Measurements from ENCODE around the gene MICU2. TPM values are rescaled to one million over a fixed set of nuclear protein-coding genes. Genes with fewer than 3 reads are reported as not detected.

The MICU2 gene
- polyA plus RNA-seq (2013, experiment 1 of 2): 30.4 TPM
- polyA plus RNA-seq (2013, experiment 2 of 2): 33.1 TPM

DNA sequence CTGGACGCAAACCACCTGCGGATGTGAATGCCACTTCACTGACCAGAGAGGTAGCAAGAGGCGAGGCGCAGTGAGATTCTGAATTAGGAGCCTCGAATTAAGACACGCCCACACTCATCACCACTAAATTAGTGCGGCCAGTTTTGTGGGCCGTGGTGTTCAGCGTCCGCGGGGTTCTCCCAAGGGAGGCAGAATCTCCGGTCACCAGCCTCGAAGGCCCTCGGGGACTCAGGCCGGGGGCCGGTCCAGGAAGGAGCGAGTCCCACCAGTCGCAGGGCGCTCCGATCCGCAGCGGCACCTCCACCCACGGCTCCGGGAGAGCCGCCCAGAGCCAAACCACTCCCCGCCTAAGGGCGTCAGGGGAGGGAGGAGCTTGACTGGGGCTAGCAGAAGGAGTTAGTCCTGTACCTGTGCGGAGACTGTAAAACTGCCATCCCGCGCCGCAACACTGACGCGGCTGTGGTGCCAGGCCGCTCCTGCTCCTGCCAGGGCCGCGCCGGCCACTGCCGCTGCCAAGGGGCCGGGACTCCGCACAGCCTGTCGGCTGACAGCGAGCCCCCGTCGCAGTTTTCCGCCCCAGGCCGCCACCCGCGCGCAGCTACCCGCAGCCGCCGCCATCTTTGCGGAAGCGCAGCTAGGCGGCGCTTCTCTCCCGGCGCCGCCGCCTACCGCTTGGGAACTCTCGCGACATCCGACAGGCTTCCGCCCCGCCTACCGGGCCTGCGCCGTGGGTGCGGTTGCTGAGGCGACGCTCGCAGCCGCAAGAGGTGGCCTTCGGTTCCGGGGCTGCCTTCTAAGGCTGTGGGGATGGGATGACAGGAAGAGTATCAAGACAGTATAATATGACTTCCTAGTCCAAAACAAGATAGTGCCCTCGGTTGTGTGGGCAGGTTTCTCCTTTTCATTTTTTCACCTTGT is at the start of gene MICU2:
Gene MICU2 (minus strand): TSS at position 640 of the 918 bp plus-strand sequence. CDS start 22 bp downstream, at position 618.
- Histone ChIP-seq H3K18ac (ENCODE audit: low read depth in 1 of 2, low read length in 2 of 2) (peak within 1 kb of the TSS; percentile 100), H2AK5ac (ENCODE audit: low read length, severe bottlenecking) (peak within 1 kb of the TSS; percentile 92), H3K9me3 (ENCODE audit: control insufficient read depth, low read length) (no peaks in the 10 kb centered on the region), H3K9ac (ENCODE audit: low read length) (peak within 1 kb of the TSS; percentile 98), H3K4ac (ENCODE audit: low read depth in 1 of 2, low read length in 2 of 2) (peak within 1 kb of the TSS; percentile 100), H3K4me1 (ENCODE audit: control insufficient read depth, insufficient read depth, low read depth, low read length) (peaks cover 1% of the 10 kb centered on the region), H3K79me1 (replicated peaks; ENCODE audit: low read length, poor library complexity, severe bottlenecking) (peaks cover 8% of the 10 kb centered on the region), H2BK15ac (ENCODE audit: low read depth, poor library complexity, severe bottlenecking) (peak within 1 kb of the TSS; percentile 100), H4K8ac (ENCODE audit: low read length) (peak within 1 kb of the TSS; percentile 100), H3K27me3 (ENCODE audit: control insufficient read depth in 1 of 2, insufficient read depth in 1 of 2, low read length in 2 of 2) (no peaks in the 10 kb centered on the region), H2BK5ac (ENCODE audit: low read depth, low read length, poor library complexity, severe bottlenecking) (peak within 1 kb of the TSS; percentile 99), H3K4me3 (ENCODE audit: insufficient read depth in 1 of 2, low read depth in 1 of 2, low read length in 2 of 2) (peak within 1 kb of the TSS; percentile 98 to 100), H3K14ac (ENCODE audit: low read length in 2 of 2) (peak within 1 kb of the TSS in 1 of 2 experiments; percentile 100), H3K23ac (ENCODE audit: low read length in 2 of 2) (peak within 1 kb of the TSS in 1 of 2 experiments; percentile 96), H3K27ac (ENCODE audit: low read length, poor library complexity, severe bottlenecking) (peak within 1 kb of the TSS; percentile 77), H2BK120ac (ENCODE audit: low read depth, low read length) (peak within 1 kb of the TSS; percentile 97), H2BK12ac (ENCODE audit: low read length in 2 of 2) (peak within 1 kb of the TSS in 1 of 2 experiments; percentile 86), H4K91ac (ENCODE audit: low read length) (peak within 1 kb of the TSS; percentile 99), H3K36me3 (ENCODE audit: control insufficient read depth in 1 of 2, insufficient read depth in 2 of 2, low read depth in 1 of 2, low read length in 2 of 2) (peaks cover 0 to 3% of the 10 kb centered on the region in 2 experiments), H2AFZ (ENCODE audit: low read depth, low read length) (peak within 1 kb of the TSS; percentile 100), H3K4me2 (ENCODE audit: low read length, poor library complexity, severe bottlenecking) (peak within 1 kb of the TSS; percentile 78)
- peak; percentile 95 for DNase-seq
- WGBS: under 1% methylated on average over 73 of the region's 77 CpGs

GRCh38 chr13:21641629-21642028 is 37.7 kb upstream of the MICU2 start:
- no peak overlapping the region for H2AK5ac ChIP-seq (ENCODE audit: low read length, severe bottlenecking)

GRCh38 chr13:21639561-21639960 is 35.6 kb upstream of the MICU2 start:
- peaks cover 8% of the 10 kb centered on the region for H3K4me1 ChIP-seq (ENCODE audit: control insufficient read depth, insufficient read depth, low read depth, low read length)
- H2BK15ac ChIP-seq (ENCODE audit: low read depth, poor library complexity, severe bottlenecking): no peak overlapping the region
- H3K4ac ChIP-seq (ENCODE audit: low read depth in 1 of 2, low read length in 2 of 2): no peak overlapping the region
- H2BK12ac ChIP-seq (ENCODE audit: low read length in 2 of 2): no peak overlapping the region
- DNase-seq: no peak
- H3K23ac ChIP-seq (ENCODE audit: low read length in 2 of 2): no peak overlapping the region
- H3K9ac ChIP-seq (ENCODE audit: low read length): no peak overlapping the region
- peaks cover 8% of the 10 kb centered on the region for H3K9me3 ChIP-seq (ENCODE audit: control insufficient read depth, low read length)
- no peak overlapping the region for H3K14ac ChIP-seq (ENCODE audit: low read length in 2 of 2)
- 57% methylated on average over 5 of the region's 5 CpGs for WGBS
- H3K27ac ChIP-seq (ENCODE audit: low read length, poor library complexity, severe bottlenecking): no peak overlapping the region
- no peak overlapping the region for H3K4me3 ChIP-seq (ENCODE audit: insufficient read depth in 1 of 2, low read depth in 1 of 2, low read length in 2 of 2)
- H2BK120ac ChIP-seq (ENCODE audit: low read depth, low read length): no peak overlapping the region
- no peak overlapping the region for H2AFZ ChIP-seq (ENCODE audit: low read depth, low read length)
- no peak overlapping the region for H4K8ac ChIP-seq (ENCODE audit: low read length)
- no peaks in the 10 kb centered on the region for H3K79me1 ChIP-seq (replicated peaks; ENCODE audit: low read length, poor library complexity, severe bottlenecking)
- H2AK5ac ChIP-seq (ENCODE audit: low read length, severe bottlenecking): no peak overlapping the region
- H2BK5ac ChIP-seq (ENCODE audit: low read depth, low read length, poor library complexity, severe bottlenecking): no peak overlapping the region
- peaks cover 0 to 14% of the 10 kb centered on the region in 2 experiments for H3K27me3 ChIP-seq (ENCODE audit: control insufficient read depth in 1 of 2, insufficient read depth in 1 of 2, low read length in 2 of 2)
- H4K91ac ChIP-seq (ENCODE audit: low read length): no peak overlapping the region
- no peaks in the 10 kb centered on the region for H3K36me3 ChIP-seq (ENCODE audit: control insufficient read depth in 1 of 2, insufficient read depth in 2 of 2, low read depth in 1 of 2, low read length in 2 of 2)
- H3K18ac ChIP-seq (ENCODE audit: low read depth in 1 of 2, low read length in 2 of 2): no peak overlapping the region
- no peak overlapping the region for H3K4me2 ChIP-seq (ENCODE audit: low read length, poor library complexity, severe bottlenecking)

More at GRCh38 chr13:21641629-21642028, 37.7 kb upstream of the MICU2 start:
- H4K8ac ChIP-seq (ENCODE audit: low read length): no peak overlapping the region
- H3K27me3 ChIP-seq (ENCODE audit: control insufficient read depth in 1 of 2, insufficient read depth in 1 of 2, low read length in 2 of 2): peaks cover 0 to 9% of the 10 kb centered on the region in 2 experiments
- peaks cover 10% of the 10 kb centered on the region for H3K9me3 ChIP-seq (ENCODE audit: control insufficient read depth, low read length)
- no peak overlapping the region for H3K4me2 ChIP-seq (ENCODE audit: low read length, poor library complexity, severe bottlenecking)
- no peak overlapping the region for H3K4me3 ChIP-seq (ENCODE audit: insufficient read depth in 1 of 2, low read depth in 1 of 2, low read length in 2 of 2)
- H2BK12ac ChIP-seq (ENCODE audit: low read length in 2 of 2): no peak overlapping the region
- H3K18ac ChIP-seq (ENCODE audit: low read depth in 1 of 2, low read length in 2 of 2): no peak overlapping the region
- no peak overlapping the region for H2BK120ac ChIP-seq (ENCODE audit: low read depth, low read length)
- no peak overlapping the region for H3K23ac ChIP-seq (ENCODE audit: low read length in 2 of 2)
- no peak overlapping the region for H3K14ac ChIP-seq (ENCODE audit: low read length in 2 of 2)
- H3K4ac ChIP-seq (ENCODE audit: low read depth in 1 of 2, low read length in 2 of 2): no peak overlapping the region
- no peak overlapping the region for H2AFZ ChIP-seq (ENCODE audit: low read depth, low read length)
- H4K91ac ChIP-seq (ENCODE audit: low read length): no peak overlapping the region
- H2BK15ac ChIP-seq (ENCODE audit: low read depth, poor library complexity, severe bottlenecking): no peak overlapping the region
- no peak for DNase-seq
- H2BK5ac ChIP-seq (ENCODE audit: low read depth, low read length, poor library complexity, severe bottlenecking): no peak overlapping the region
- H3K4me1 ChIP-seq (ENCODE audit: control insufficient read depth, insufficient read depth, low read depth, low read length): peaks cover 8% of the 10 kb centered on the region
- no peaks in the 10 kb centered on the region for H3K36me3 ChIP-seq (ENCODE audit: control insufficient read depth in 1 of 2, insufficient read depth in 2 of 2, low read depth in 1 of 2, low read length in 2 of 2)
- H3K27ac ChIP-seq (ENCODE audit: low read length, poor library complexity, severe bottlenecking): no peak overlapping the region
- no peak overlapping the region for H3K9ac ChIP-seq (ENCODE audit: low read length)
- no peaks in the 10 kb centered on the region for H3K79me1 ChIP-seq (replicated peaks; ENCODE audit: low read length, poor library complexity, severe bottlenecking)
- 88% methylated on average over 2 of the region's 2 CpGs for WGBS
